Measurements from ENCODE around the gene ZDHHC4.

The ZDHHC4 gene

DNA sequence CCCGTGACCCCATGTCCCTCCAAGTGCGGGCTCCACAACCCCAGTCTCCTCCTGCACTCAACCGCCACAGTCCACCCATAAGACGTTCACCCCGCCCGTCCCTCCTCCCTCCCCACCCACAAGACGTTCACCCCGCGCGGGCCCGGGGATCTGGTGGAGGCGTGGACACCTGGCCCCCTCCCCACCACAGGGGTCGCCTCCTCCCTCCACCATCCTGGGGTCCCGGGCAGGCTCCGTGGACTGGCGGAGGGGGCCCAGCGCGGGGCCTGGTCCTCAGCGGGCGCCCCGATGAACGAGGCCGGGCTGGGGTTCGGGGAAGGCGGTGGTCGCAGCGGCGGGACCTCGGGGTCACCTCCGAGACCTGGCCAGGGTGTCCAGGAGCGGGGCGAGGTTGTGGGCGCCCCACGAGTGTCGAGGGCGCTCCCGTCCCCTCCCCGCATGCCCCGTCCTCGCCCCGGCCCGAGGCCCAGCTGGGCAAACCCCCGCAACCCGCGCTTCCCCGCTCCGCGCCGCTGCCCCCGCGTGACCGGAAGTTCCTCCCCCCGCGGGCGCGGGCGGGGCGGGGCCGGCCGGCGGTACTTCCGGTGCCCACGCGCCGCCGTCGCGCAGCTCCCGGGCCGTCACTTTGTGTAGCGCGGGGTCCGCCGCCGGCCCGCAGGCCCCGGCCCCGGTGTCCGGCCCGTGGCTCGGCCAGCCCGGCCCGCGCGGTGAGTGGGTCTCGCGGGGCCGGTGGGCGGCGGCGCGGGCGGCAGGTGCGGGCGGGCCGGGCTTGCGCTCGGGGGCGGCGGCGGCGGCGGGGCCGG, 59.7 kb downstream of the ZDHHC4 start, which contains the start of gene ZNF316:
ZNF316 (plus strand) TSS at position 578 of the 803 bp plus-strand sequence. CDS start 5,092 bp downstream, outside the sequence.
- peak; percentile 76 to 91 for DNase-seq

DNA sequence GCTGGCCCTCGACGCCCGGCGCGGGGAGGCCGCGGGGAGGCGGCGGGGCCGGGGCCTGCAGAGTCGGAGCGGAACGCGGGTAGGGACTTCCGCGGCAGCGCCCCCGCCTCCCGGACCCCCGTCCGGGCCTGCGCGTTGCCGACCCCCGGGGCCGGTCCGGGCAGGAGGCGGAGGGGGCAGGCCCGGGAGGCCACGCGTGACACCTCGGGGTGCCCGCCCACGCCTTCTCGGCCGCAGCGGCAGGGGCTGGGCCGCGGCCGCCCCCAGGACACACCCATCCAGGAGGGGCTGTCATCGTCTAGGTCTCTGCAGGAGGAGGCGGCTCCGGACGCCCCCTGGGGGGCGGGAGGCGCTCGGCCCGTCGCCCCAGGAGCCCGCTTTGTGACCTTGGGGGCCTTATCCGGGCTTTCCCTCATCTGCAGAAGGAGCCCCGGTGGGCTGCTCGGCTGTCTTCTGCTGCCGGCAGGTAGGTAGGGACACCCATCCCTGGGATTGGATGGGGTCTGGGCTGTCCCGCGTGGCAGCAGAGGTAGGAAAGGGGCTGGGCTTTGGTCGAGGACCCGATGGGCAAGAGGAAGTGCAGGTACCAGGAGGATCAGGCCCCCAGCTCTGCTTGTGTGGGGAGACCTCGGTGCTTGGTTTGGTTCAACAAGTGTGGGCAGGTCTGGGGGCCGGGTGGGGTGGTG, 60.4 kb downstream of the ZDHHC4 start:
- DNase-seq = peak; percentile 56 to 79

Measured in inflammatory macrophage (primary cell).